GM21447 (cell line): Measurements from ENCODE around the gene PNKP.
"Not testable (repeated sequence)": the region's sequence is repeated elsewhere in the genome, so short reads cannot be mapped to it uniquely, and the experiment has no call there.

Source experiments
- ATAC-seq: cut with Tn5 transposase; IDR thresholded peaks from one replicate; pipeline ENCODE4 v1.9.1; 2021; ENCODE audit not compliant: unreplicated experiment

The PNKP gene

GRCh38 chr19:49824662-49825061 lies 42.7 kb downstream of the PNKP start:
- no peak for ATAC-seq

DNA sequence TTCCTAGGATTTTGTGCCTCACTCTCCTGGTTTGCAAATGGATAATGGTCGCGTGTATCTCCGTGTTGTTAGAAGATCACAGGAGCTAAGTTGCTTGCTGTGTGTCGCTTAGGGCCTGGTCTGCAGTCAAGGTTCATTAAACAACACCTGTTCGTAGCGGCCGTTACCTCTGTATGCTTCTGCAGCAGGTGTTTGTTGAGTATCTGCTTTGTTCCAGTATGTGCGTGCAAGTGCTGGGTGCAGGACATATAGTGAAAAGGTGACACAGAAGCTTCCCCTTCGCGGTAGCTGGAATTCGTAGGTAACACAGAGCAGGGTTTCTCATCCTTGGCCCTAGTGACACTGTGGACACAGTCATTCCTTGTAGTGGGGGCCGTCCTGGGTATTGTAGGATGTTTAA lies 43.9 kb downstream of the PNKP start:
- no peak for ATAC-seq

DNA sequence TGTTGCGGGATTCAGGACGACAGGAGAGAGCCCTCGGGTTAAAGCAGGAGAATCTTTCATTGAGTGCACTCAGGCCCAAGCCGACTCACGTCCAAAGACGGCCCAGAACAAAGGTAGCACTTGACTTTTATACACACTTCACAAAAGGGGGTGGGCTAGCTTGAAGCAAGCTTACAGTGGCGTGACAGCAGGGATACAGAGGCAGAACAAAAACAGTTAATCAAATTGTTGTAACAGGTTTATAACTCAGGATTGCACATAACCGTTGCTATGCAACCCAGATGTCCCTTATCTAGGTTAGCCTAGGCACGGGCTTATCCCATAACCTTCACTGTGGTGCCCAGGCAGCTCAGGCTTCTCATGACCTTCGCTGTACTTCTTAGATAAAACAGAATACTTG lies 47.3 kb downstream of the PNKP start:
- no peak for ATAC-seq

DNA sequence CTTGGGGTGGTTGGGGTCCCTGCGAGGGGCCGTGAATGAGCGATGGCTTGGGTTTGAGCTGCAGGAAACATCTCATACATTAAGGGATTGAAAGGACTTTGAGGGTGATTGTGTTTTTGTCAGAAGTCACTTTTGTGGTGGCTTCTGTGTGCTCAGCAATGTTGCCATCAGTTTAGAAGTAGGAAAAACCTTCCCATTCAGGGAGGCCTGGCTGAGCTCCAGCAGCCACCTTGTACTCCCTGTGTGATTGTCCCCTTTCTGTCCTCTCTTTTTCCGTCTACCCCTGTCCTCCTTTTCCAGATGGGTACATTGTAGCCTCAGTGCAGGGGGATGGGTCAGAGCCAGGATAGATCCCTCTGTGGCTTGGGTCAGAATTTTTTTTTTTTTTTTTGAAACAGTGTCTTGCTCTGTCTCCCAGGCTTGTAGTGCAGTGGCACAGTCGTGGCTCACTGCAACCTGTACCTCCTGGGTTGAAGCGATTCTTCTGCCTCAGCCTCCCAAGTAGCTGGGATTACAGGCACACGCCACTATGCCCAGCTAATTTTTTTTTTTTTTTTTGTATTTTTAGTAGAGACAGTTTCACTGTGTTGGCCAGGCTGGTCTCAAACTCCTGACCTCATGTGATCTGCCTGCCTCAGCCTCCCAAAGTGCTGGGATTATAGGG lies 47.8 kb downstream of the PNKP start:
- not testable (repeated sequence) for ATAC-seq

- ATAC-seq: no peak
These were observed 48.6 kb downstream of the PNKP start for GRCh38 chr19:49818649-49819370.

DNA sequence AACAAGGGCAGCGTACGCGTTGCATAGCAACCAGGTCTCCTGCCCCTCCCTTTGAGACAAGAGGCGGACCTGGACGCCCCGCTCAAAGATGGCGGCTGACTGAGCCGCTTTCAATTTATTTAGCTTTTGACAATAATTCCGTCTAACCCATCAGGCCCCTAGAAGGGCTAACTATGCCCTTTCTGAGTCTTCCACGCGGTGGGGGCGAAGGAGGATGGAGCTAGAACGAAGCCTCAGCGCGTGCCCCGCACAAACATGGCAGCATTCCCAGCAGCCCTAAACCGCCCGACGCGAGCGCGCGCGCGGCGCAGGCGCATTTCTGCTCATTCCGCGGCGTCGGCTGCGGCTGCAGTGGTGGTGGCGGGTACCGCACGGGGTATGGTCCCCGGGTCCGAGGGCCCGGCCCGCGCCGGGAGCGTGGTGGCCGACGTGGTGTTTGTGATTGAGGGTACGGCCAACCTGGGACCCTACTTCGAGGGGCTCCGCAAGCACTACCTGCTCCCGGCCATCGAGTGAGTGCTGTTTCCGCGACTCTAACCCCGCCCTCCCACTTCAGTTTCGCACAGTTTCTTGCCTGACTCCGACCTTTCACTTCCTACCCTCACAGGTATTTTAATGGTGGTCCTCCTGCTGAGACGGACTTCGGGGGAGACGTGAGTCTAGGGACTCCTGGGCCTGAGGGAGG lies 49.3 kb downstream of the PNKP start, which contains the start of gene MED25:
Gene MED25, plus strand, starts transcription at position 326 of the 685 bp plus-strand sequence. Its CDS starts 53 bp downstream, at position 379.
- ATAC-seq: peak; percentile 53

DNA sequence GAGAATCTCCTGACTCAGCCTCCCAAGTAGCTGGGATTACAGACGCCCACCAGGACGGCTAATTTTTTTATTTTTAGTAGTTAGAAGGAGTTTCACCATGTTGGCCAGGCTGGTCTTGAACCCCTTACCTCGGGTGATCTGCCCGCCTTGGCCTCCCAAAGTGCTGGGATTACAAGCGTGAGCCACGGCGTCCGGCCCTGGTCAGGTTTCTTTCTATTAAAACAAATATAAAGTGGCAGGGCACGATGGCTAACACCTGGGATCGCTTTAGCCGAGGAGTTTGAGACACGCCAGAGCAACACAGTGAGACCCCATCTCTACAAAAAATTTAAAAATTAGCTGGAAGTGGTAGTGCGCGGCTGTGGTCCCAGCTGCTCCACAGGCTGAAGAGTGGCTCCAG lies 50.8 kb downstream of the PNKP start:
- no peak for ATAC-seq

DNA sequence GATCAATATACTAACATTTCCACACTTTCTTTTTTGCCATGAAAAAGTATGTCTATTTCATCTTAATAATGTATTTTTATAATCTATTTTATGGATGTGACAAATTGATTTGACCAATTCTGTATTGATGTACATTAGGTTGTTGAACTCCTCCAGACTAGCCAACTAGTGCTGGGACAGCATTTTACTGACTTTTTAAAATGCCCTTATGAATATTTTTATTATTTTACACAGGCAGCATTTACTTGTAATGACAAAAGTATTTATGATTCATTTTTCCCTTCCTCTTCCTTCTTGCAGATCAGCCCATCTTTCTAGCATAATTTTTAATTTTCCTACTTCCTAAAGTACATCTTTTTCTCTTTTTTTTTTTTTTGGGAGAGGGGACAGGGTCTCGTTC lies 53.4 kb downstream of the PNKP start:
- ATAC-seq: no peak

DNA sequence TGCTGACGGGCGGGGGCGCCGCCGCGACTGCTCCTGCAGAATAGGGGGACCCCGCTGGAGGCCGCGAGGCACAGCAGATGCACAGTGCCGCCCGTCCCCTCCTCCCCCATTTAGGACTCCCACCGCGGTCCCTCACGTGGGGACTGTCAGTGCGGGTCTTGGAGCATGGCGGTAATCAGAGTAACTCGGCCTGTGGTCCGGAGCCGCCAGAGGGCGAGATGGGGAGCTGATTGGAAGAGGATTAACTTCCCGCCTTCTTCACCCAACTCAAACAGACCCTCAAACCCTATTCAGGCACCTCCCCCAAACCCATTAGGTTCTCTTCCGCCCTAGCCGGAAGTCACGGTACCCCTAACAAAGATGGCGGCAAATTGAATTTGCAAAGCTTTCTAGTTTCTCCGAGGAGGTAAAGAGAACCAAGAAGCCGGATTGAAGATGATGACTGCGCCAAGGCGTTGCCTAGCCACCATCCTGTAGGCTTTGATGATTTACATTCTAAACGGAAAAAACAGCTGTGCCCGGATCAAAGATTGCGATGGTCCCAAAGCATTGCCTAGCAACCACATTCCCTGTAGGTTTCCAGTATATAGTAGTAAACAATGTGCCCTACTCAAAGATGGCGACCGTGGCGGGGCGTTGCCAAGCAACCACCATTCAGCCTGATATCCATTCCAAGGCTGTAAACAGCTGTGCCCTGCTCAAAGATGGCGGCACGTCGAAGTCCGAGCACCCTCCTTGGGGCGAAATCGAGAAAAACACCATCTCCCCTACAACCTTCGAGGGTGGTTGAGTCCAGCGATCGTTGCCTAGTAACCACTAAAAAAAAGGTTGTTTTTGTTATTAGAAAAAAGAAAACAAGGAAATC lies 54.1 kb downstream of the PNKP start, which contains the start of gene FUZ:
Gene FUZ, minus strand, starts transcription at position 296 of the 865 bp plus-strand sequence. Its CDS starts 186 bp downstream, at position 110.
- ATAC-seq: peak; percentile 56

DNA sequence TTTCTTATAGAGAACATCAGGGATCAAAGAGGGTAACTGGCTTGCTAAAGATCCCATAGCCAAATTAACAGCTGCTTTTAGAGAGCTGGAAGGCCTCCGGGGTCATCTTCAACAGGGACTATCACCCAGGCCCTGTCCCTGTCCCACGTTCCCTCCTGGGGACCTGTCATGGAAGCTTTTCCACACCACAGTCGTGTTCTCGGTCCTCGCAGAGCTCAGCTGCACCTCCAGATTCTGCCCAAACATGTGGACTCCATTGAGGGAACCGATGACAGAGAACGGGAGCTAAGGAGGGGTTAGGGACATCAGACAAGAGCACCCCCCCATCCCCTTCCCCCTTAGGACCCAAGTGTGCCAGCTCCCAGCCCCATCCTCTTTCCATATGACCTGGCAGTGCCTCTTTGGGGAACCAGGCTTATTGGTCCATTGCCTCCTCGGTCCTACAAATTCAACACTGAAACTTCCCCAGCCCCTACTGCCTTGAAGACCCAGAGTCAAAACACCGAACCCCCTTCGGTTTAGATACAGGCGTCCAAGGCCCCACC lies 54.9 kb downstream of the PNKP start:
- no peak for ATAC-seq

- no peak for ATAC-seq
These were observed 56.0 kb downstream of the PNKP start for GRCh38 chr19:49811328-49811727.
